ENCODE measurements around the gene TMEM30B. TPM values are rescaled to one million over a fixed set of nuclear protein-coding genes. Genes with fewer than 3 reads are reported as not detected.

TMEM30B gene
- total and polyA plus RNA-seq, 12 donors, result 0.15 to 1.9 (median 0.60) TPM

DNA sequence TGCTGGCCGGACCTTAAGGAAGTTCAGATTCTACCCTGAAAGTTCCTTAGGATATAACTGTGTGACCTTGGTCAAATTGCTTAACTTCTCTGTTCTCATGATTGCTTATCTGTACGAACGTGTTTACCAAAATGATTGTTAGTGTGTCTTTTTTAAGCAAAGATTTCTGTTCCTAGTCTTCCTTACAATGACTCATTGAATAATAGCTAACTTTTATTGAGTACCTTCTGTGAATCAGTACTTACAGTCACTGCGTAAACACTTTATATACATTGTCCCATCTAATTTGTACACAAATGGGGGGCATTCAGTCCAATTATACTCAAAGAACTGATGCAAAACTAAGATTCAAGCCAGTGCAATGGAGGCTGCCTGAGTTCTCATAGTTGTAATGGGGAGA is 4.2 kb upstream of the TMEM30B start:
- peaks cover 0 to 20% (median 13%) of the 10 kb centered on the region in 9 donors for H3K4me1 ChIP-seq
- H3K27ac ChIP-seq, result no peak overlapping the region
- WGBS, 2 donors, result 86% methylated on average over 4 of the region's 4 CpGs
- intact Hi-C loops (cut with DNase I), result no loop called here
- no peaks in the 10 kb centered on the region for H3K9me3 ChIP-seq
- no peak for DNase-seq
- no peak overlapping the region for H3K4me3 ChIP-seq
- TF ChIP-seq, protein P1, sequence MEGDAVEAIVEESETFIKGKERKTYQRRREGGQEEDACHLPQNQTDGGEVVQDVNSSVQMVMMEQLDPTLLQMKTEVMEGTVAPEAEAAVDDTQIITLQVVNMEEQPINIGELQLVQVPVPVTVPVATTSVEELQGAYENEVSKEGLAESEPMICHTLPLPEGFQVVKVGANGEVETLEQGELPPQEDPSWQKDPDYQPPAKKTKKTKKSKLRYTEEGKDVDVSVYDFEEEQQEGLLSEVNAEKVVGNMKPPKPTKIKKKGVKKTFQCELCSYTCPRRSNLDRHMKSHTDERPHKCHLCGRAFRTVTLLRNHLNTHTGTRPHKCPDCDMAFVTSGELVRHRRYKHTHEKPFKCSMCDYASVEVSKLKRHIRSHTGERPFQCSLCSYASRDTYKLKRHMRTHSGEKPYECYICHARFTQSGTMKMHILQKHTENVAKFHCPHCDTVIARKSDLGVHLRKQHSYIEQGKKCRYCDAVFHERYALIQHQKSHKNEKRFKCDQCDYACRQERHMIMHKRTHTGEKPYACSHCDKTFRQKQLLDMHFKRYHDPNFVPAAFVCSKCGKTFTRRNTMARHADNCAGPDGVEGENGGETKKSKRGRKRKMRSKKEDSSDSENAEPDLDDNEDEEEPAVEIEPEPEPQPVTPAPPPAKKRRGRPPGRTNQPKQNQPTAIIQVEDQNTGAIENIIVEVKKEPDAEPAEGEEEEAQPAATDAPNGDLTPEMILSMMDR (IDR thresholded peaks at IDR 0.05), result no peak
- ATAC-seq, result no peak
- no peaks in the 10 kb centered on the region for H3K36me3 ChIP-seq
- H3K27me3 ChIP-seq, result peaks cover 0 to 45% (median 10%) of the 10 kb centered on the region in 7 donors

DNA sequence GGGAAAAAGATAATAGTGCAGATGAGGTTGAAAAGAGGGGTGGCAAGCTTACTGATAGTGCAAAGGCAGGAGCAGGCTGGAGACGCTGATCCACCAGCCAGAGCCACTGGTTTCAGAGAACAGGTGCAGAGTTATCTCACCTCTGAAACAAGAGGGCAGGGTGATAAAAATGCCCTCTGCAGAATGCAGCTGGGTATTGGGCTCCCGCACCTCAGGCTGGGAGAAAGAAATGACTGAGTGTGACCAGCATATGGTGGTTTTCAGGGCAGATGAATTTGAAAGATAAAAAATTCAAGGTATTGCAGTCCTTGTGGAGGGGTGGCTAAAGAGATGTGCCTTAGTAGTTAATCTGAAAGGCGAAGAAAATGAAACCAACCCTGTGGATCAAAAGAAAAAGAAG is 2.9 kb upstream of the TMEM30B start:
- TF ChIP-seq, protein P1 (IDR thresholded peaks at IDR 0.05), result no peak
- Histone ChIP-seq H3K9me3 (no peaks in the 10 kb centered on the region), H3K4me3 (no peak overlapping the region), H3K36me3 (no peaks in the 10 kb centered on the region), H3K4me1 (peaks cover 0 to 24% (median 19%) of the 10 kb centered on the region in 9 donors), H3K27me3 (peaks cover 0 to 59% (median 24%) of the 10 kb centered on the region in 7 donors), H3K27ac (no peak overlapping the region)
- ATAC-seq (no peak), DNase-seq (no peak)
- WGBS, 2 donors, result 83 to 89% methylated on average over 3 of the region's 3 CpGs
- intact Hi-C loops (cut with DNase I), result no loop called here

GRCh38 chr14:61282746-61283145 is 1.6 kb upstream of the TMEM30B start:
- intact Hi-C loops (cut with DNase I), result no loop called here

DNA sequence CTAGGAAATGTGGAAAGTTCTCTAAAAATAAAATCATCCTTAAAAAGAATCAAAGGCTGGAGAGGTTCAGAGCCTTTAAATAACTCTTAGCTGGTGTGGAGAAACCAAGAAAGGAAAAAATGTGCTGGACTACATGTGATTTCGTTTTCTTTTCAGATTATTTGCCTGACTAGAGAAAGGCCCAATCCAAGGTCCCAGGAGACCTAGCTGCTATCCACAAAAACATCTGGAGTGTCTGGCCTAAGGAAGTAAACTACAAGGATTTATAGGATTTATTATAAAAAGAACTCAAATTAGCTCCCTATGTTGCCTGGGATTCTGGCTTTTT is 774 bp upstream of the TMEM30B start:
- peak overlapping the region in 2 of 10 donors; percentile 85 to 87 for H3K27ac ChIP-seq
- TF ChIP-seq, protein P1 (IDR thresholded peaks at IDR 0.05), result no peak
- peaks cover 0 to 24% (median 19%) of the 10 kb centered on the region in 9 donors for H3K4me1 ChIP-seq
- DNase-seq, result peak in 1 of 2 donors; percentile 45
- H3K27me3 ChIP-seq, result peaks cover 0 to 68% (median 28%) of the 10 kb centered on the region in 7 donors
- H3K9me3 ChIP-seq, result no peaks in the 10 kb centered on the region
- H3K36me3 ChIP-seq, result no peaks in the 10 kb centered on the region
- intact Hi-C loops (cut with DNase I), result no loop called here
- 52 to 68% methylated on average over 1 of the region's 1 CpG for WGBS, 2 donors
- H3K4me3 ChIP-seq, result peak overlapping the region in 3 of 10 donors; percentile 53 to 64 (median 60)
- ATAC-seq, result peak in 4 of 8 donors; percentile 24 to 46 (median 30)

More at GRCh38 chr14:61282746-61283145, 1.6 kb upstream of the TMEM30B start:
- DNase-seq (no peak), ATAC-seq (no peak)
- H3K4me1 ChIP-seq, result peaks cover 0 to 24% (median 19%) of the 10 kb centered on the region in 9 donors
- H3K27ac ChIP-seq, result peak overlapping the region in 1 of 10 donors; percentile 87
- no peaks in the 10 kb centered on the region for H3K9me3 ChIP-seq
- no peaks in the 10 kb centered on the region for H3K36me3 ChIP-seq
- peaks cover 0 to 68% (median 25%) of the 10 kb centered on the region in 7 donors for H3K27me3 ChIP-seq
- no peak overlapping the region for H3K4me3 ChIP-seq
- TF ChIP-seq, protein P1 (IDR thresholded peaks at IDR 0.05), result no peak
- 67 to 83% methylated on average over 2 of the region's 2 CpGs for WGBS, 2 donors
